ENCODE measurements around the gene MRPL44. TPM values are rescaled to one million over a fixed set of nuclear protein-coding genes. Genes with fewer than 3 reads are reported as not detected.

The MRPL44 gene
- total RNA-seq, 1 experiment from 2014 or later: 64.9 TPM

DNA sequence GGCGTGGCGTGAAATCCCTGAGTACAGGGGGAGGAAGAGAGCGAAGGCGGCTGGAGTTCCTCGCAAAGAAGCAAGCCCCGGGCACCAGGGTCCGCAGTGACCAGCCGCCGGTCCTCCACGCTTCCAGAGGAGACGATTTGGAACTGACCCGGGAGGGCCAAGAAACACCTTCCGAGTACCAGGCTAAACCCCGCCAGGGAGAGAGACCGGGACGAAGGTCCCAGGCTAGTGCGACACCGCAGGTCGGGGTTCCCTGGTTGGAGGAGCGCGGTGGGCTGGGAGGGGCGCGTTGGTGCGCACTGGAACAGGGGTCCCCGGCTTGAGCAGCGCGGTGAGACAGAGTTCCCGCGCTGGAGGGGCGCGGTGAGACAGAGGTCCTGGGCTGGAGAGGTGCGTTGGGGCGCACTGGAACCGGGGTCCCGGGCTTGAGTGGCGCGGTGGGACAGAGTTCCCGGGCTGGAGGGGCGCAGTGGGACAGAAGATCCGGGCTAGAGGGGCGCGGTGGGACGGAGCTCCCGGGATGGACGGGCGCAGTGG lies 13.0 kb upstream of the MRPL44 start:
- CTCF ChIA-PET: interaction anchor here (1.2 to 1.3 kb wide), 2 partner anchors 8 to 42 kb away, joined by 3 to 4 read pairs; no protein-coding TSS in a partner anchor
- POLR2A ChIA-PET: no interaction called here
- Mint-ChIP-seq H3K27ac (ENCODE audit: unreplicated experiment) (peak overlapping the region; percentile 94), H3K9me3 (ENCODE audit: unreplicated experiment) (no peaks in the 10 kb centered on the region), H3K4me3 (ENCODE audit: unreplicated experiment) (peak overlapping the region; percentile 97), H3K4me1 (ENCODE audit: low read depth, unreplicated experiment) (peaks cover 39% of the 10 kb centered on the region), H3K27me3 (ENCODE audit: insufficient read depth, unreplicated experiment) (no peaks in the 10 kb centered on the region), H3K36me3 (ENCODE audit: insufficient read depth, unreplicated experiment) (peaks cover 33% of the 10 kb centered on the region)
- TF ChIP-seq, protein P1, sequence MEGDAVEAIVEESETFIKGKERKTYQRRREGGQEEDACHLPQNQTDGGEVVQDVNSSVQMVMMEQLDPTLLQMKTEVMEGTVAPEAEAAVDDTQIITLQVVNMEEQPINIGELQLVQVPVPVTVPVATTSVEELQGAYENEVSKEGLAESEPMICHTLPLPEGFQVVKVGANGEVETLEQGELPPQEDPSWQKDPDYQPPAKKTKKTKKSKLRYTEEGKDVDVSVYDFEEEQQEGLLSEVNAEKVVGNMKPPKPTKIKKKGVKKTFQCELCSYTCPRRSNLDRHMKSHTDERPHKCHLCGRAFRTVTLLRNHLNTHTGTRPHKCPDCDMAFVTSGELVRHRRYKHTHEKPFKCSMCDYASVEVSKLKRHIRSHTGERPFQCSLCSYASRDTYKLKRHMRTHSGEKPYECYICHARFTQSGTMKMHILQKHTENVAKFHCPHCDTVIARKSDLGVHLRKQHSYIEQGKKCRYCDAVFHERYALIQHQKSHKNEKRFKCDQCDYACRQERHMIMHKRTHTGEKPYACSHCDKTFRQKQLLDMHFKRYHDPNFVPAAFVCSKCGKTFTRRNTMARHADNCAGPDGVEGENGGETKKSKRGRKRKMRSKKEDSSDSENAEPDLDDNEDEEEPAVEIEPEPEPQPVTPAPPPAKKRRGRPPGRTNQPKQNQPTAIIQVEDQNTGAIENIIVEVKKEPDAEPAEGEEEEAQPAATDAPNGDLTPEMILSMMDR (IDR thresholded peaks at IDR 0.05; ENCODE audit: insufficient read depth in 1 of 2, low read depth in 1 of 2, low read length in 1 of 2, severe bottlenecking in 1 of 2, unreplicated experiment in 1 of 2): no peak
- H3K9me3 ChIP-seq: no peaks in the 10 kb centered on the region
- intact Hi-C loops (cut with micrococcal nuclease; ENCODE audit: unreplicated experiment): no loop called here
- no TSS peak for BruUV-seq (replicated peaks)
- no peaks in the 10 kb centered on the region for H3K27me3 ChIP-seq (replicated peaks; ENCODE audit: control insufficient read depth, insufficient read depth, low read length)
- no peaks in the 10 kb centered on the region for H3K36me3 ChIP-seq (ENCODE audit: control insufficient read depth, insufficient read depth, low read length)
- peaks cover 25% of the 10 kb centered on the region for H3K4me1 ChIP-seq
- H3K4me3 ChIP-seq (ENCODE audit: low read depth, low read length): peak overlapping the region; percentile 96
- DNase-seq: peak; percentile 62 to 67

DNA sequence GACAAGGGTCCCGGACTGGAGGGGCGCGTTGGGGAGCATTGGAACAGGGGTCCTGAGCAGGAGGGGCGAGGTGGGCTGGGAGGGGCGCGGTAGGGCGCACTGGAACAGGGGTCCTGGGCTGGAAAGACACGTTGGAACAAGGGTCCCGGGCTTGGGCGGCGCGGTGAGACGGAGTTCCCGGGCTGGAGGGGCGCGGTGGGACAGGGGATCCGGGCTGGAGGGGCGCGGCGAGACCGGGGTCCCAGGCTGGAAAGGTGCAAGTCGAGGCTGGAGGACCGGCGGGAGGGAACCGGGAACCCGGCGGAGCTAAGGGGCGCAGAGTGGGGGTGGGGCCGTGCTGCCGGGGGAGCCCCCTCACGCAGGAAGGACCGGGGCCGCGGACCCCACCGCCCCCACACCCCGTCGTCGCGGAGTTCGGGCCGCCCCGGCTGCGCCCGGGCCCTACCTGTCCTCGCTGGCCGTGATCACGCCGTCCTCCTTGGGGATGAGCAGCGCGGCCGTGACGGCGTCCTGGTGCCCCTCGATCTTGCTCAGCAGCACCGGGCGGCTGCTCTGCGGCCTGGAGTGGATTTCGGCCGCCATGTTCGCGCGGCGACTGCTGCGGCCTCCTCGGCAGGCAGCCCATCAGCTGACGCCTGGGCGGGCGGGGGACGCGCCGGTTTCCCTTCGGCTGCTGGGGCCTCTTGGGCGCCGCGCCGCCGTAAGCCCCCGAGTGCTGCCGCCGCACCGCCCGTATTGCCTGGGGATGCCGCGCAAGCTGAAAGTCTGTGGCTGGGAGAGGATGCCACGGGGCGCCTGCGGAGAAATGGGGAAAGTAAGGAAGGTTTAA lies 12.3 kb upstream of the MRPL44 start, which contains the start of gene WDFY1:
Gene WDFY1 (minus strand): TSS at position 633 of the 829 bp plus-strand sequence. CDS start 51 bp downstream, at position 582.
- TF ChIP-seq, protein P1 (IDR thresholded peaks at IDR 0.05; ENCODE audit: insufficient read depth in 1 of 2, low read depth in 1 of 2, low read length in 1 of 2, severe bottlenecking in 1 of 2, unreplicated experiment in 1 of 2): no peak
- DNase-seq: peak; percentile 90 to 96
- Histone ChIP-seq H3K27me3 (replicated peaks; ENCODE audit: control insufficient read depth, insufficient read depth, low read length) (no peaks in the 10 kb centered on the region), H3K36me3 (ENCODE audit: control insufficient read depth, insufficient read depth, low read length) (no peaks in the 10 kb centered on the region), H3K4me1 (peaks cover 18% of the 10 kb centered on the region), H3K4me3 (ENCODE audit: low read depth, low read length) (peak within 1 kb of the TSS; percentile 96), H3K9me3 (no peaks in the 10 kb centered on the region)
- Mint-ChIP-seq H3K9me3 (ENCODE audit: unreplicated experiment) (no peaks in the 10 kb centered on the region), H3K4me3 (ENCODE audit: unreplicated experiment) (peak within 1 kb of the TSS; percentile 97), H3K36me3 (ENCODE audit: insufficient read depth, unreplicated experiment) (peaks cover 33% of the 10 kb centered on the region), H3K4me1 (ENCODE audit: low read depth, unreplicated experiment) (peaks cover 39% of the 10 kb centered on the region), H3K27ac (ENCODE audit: unreplicated experiment) (peak within 1 kb of the TSS; percentile 94), H3K27me3 (ENCODE audit: insufficient read depth, unreplicated experiment) (no peaks in the 10 kb centered on the region)
- ChIA-PET POLR2A (interaction anchor here (1.0 to 1.6 kb wide), 2 partner anchors 14 to 83 kb away, joined by 3 to 11 read pairs; no protein-coding TSS in a partner anchor), CTCF (interaction anchor here (1.3 kb wide), 1 partner anchor 9 kb away, joined by 4 read pairs; no protein-coding TSS in a partner anchor)
- BruUV-seq (replicated peaks): no TSS peak
- intact Hi-C loops (cut with micrococcal nuclease; ENCODE audit: unreplicated experiment): loop anchor here (1.0 kb wide), 3 partner anchors 12 to 37 kb away; partner anchors contain the start of gene MRPL44

DNA sequence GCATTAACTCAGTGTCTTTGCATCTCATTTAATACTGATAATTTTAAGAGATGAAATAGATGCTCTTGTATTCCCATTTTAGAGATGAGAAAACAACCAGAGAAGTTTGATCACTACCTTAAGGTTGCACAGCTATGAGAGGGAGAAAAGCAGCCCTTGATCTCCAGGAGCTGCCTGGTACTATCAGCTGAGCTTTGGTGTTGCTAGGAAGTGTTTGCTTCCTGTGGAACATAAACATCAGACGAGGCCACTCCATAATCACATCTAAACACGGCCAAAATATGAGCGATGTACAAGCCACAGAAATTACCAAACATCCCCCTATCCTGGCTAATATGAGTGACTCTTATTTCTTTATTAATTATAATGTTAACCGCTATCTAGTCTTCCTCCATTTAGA lies 11.5 kb upstream of the MRPL44 start:
- Histone ChIP-seq H3K9me3 (no peaks in the 10 kb centered on the region), H3K27me3 (replicated peaks; ENCODE audit: control insufficient read depth, insufficient read depth, low read length) (no peaks in the 10 kb centered on the region), H3K36me3 (ENCODE audit: control insufficient read depth, insufficient read depth, low read length) (no peaks in the 10 kb centered on the region), H3K4me3 (ENCODE audit: low read depth, low read length) (no peak overlapping the region), H3K4me1 (peaks cover 14% of the 10 kb centered on the region)
- POLR2A ChIA-PET: interaction anchor here (1.0 to 1.6 kb wide), 2 partner anchors 15 to 84 kb away, joined by 3 to 11 read pairs; no protein-coding TSS in a partner anchor
- H3K27ac Mint-ChIP-seq (ENCODE audit: unreplicated experiment): no peak overlapping the region
- no peaks in the 10 kb centered on the region for H3K27me3 Mint-ChIP-seq (ENCODE audit: insufficient read depth, unreplicated experiment)
- no peaks in the 10 kb centered on the region for H3K9me3 Mint-ChIP-seq (ENCODE audit: unreplicated experiment)
- BruUV-seq (replicated peaks): no TSS peak
- DNase-seq: no peak
- H3K36me3 Mint-ChIP-seq (ENCODE audit: insufficient read depth, unreplicated experiment): peaks cover 33% of the 10 kb centered on the region
- CTCF ChIA-PET: no interaction called here
- H3K4me1 Mint-ChIP-seq (ENCODE audit: low read depth, unreplicated experiment): peaks cover 39% of the 10 kb centered on the region
- TF ChIP-seq, protein P1 (IDR thresholded peaks at IDR 0.05; ENCODE audit: insufficient read depth in 1 of 2, low read depth in 1 of 2, low read length in 1 of 2, severe bottlenecking in 1 of 2, unreplicated experiment in 1 of 2): no peak
- H3K4me3 Mint-ChIP-seq (ENCODE audit: unreplicated experiment): peak overlapping the region; percentile 97
- intact Hi-C loops (cut with micrococcal nuclease; ENCODE audit: unreplicated experiment): loop anchor here (1.0 kb wide), 3 partner anchors 12 to 37 kb away; partner anchors contain the start of gene MRPL44
